ENCODE measurements around the gene IL17RA.
"Not testable (repeated sequence)": the region's sequence is repeated elsewhere in the genome, so short reads cannot be mapped to it uniquely, and the experiment has no call there.

IL17RA gene

DNA sequence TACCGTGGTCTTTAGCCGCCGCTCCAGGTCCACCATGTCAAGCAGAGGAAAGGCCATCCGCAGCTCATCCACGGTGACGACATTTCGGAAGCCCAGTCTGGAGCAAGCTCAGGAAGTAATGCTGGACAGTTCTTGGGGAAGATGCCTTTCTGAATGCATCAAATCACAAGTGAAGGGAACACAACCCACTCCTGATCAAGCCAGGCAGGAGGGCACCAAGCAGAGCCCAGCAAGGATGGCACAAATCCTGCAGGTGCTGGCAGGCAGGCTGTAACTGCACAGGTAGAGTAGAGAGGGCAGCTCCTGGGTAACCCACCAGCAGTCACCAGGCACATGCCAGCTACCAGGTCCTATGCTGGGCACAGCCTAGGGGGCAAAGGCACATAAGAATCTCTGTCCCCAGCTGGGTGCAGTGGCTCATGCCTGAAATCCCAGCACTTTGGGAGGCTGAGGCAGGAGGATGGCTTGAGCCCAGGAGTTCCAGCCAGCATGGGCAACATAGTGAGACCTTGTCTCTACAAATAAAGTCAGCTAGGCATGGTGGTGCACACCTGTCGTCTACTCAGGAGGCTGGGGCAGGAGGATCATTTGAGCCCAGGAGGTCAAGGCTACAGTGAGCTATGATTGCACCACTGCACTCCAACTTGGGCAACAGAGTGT, 60.4 kb downstream of the IL17RA start:
- no peak for TF ChIP-seq EZH2phosphoT487 (IDR thresholded peaks at IDR 0.05; ENCODE audit: borderline replicate concordance)
- TF ChIP-seq, protein P1, sequence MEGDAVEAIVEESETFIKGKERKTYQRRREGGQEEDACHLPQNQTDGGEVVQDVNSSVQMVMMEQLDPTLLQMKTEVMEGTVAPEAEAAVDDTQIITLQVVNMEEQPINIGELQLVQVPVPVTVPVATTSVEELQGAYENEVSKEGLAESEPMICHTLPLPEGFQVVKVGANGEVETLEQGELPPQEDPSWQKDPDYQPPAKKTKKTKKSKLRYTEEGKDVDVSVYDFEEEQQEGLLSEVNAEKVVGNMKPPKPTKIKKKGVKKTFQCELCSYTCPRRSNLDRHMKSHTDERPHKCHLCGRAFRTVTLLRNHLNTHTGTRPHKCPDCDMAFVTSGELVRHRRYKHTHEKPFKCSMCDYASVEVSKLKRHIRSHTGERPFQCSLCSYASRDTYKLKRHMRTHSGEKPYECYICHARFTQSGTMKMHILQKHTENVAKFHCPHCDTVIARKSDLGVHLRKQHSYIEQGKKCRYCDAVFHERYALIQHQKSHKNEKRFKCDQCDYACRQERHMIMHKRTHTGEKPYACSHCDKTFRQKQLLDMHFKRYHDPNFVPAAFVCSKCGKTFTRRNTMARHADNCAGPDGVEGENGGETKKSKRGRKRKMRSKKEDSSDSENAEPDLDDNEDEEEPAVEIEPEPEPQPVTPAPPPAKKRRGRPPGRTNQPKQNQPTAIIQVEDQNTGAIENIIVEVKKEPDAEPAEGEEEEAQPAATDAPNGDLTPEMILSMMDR (conservative IDR thresholded peaks at IDR 0.05; ENCODE audit: low read length), result no peak
- peaks cover 29% of the 10 kb centered on the region; the same call in 1 of the 2 replicates for H3K79me2 ChIP-seq (ENCODE audit: insufficient read depth, low read length)
- H3K9me3 ChIP-seq (ENCODE audit: insufficient read depth, low read depth, low read length), result no peaks in the 10 kb centered on the region
- H3K4me3 ChIP-seq (ENCODE audit: low read length, poor library complexity, severe bottlenecking), result no peak overlapping the region
- no peaks in the 10 kb centered on the region for H3K9me2 ChIP-seq (replicated peaks; ENCODE audit: low read depth, low read length)
- H3K4me2 ChIP-seq (ENCODE audit: low read depth, low read length, poor library complexity, severe bottlenecking), result no peak overlapping the region
- no peak overlapping the region for H2AFZ ChIP-seq (ENCODE audit: low read length)
- H3K9ac ChIP-seq (ENCODE audit: low read depth, low read length, poor library complexity, severe bottlenecking), result no peak overlapping the region
- H4K20me1 ChIP-seq (ENCODE audit: insufficient read depth, low read length, poor library complexity, severe bottlenecking), result peaks cover 8% of the 10 kb centered on the region
- H3K27me3 ChIP-seq (ENCODE audit: insufficient read depth, low read length, poor library complexity, severe bottlenecking), result no peaks in the 10 kb centered on the region
- H3F3A ChIP-seq (ENCODE audit: low read depth), result no peaks in the 10 kb centered on the region
- no peaks in the 10 kb centered on the region for H3K4me1 ChIP-seq (ENCODE audit: insufficient read depth, low read length, poor library complexity, severe bottlenecking)
- peaks cover 83% of the 10 kb centered on the region; the same call in 1 of the 2 replicates for H3K36me3 ChIP-seq (ENCODE audit: insufficient read depth, low read length)

DNA sequence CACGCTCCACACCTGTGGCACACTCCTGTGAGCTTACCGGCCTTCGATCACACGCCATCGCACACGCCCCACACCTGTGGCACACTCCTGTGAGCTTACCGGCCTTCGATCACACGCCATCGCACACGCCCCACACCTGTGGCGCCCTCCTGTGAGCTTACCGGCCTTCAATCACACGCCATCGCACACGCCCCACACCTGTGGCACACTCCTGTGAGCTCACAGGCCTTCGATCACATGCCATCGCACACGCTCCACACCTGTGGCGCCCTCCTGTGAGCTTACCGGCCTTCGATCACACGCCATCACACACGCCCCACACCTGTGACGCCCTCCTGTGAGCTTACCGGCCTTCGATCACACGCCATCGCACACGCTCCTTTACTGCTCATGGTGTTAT, 62.7 kb downstream of the IL17RA start:
- not testable (repeated sequence) for H2AFZ ChIP-seq (ENCODE audit: low read length); H3K9me3 ChIP-seq (ENCODE audit: insufficient read depth, low read depth, low read length); H3K27me3 ChIP-seq (ENCODE audit: insufficient read depth, low read length, poor library complexity, severe bottlenecking); H3K9me2 ChIP-seq (replicated peaks; ENCODE audit: low read depth, low read length); H3K9ac ChIP-seq (ENCODE audit: low read depth, low read length, poor library complexity, severe bottlenecking); H3K4me3 ChIP-seq (ENCODE audit: low read length, poor library complexity, severe bottlenecking); H3K4me2 ChIP-seq (ENCODE audit: low read depth, low read length, poor library complexity, severe bottlenecking); H3F3A ChIP-seq (ENCODE audit: low read depth)
- peaks cover 25% of the 10 kb centered on the region for H4K20me1 ChIP-seq (ENCODE audit: insufficient read depth, low read length, poor library complexity, severe bottlenecking)
- H3K79me2 ChIP-seq (ENCODE audit: insufficient read depth, low read length), result peaks cover 52% of the 10 kb centered on the region
- peaks cover 60% of the 10 kb centered on the region; the same call in 1 of the 2 replicates for H3K36me3 ChIP-seq (ENCODE audit: insufficient read depth, low read length)
- peaks cover 11% of the 10 kb centered on the region for H3K4me1 ChIP-seq (ENCODE audit: insufficient read depth, low read length, poor library complexity, severe bottlenecking)

DNA sequence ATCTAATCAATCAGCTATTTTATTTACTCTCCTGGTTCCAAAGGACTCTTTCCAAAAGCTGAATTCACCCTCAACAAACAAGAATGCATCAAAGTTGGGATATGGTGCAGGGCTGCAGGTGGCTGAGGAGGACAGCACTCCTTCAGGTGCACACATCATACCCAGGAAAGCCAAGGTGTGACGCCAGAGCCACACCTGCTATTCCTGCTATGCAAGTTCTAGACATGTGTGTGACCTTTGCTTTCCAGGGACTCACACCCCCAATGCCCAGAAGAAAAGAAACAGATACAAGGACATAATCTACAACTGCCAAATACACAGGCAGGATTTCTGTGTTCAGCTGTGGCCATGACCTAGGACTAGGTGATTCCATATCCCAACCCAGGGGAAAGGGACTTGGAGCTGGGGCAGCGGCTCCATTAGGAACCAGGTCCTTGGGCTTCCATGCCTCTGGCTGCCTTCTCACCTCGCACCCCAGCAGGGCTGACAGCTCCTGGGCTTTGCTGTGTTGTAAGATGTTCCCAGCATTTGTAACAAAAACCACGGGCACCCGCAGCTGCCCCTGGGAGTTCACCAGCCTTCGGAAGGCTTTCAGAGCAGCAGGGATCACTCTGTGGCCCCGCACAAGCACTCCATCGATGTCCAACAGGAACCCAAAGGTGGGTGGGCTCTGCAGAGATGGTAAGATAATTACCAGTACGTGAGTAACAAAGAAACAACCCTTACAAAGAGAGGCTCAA, 64.4 kb downstream of the IL17RA start:
- TF ChIP-seq, protein P1 (conservative IDR thresholded peaks at IDR 0.05; ENCODE audit: low read length), result no peak
- TF ChIP-seq EZH2phosphoT487 (IDR thresholded peaks at IDR 0.05; ENCODE audit: borderline replicate concordance), result no peak
- Histone ChIP-seq H3K4me2 (ENCODE audit: low read depth, low read length, poor library complexity, severe bottlenecking) (no peak overlapping the region), H3K9me2 (replicated peaks; ENCODE audit: low read depth, low read length) (no peaks in the 10 kb centered on the region), H3K79me2 (ENCODE audit: insufficient read depth, low read length) (peaks cover 70% of the 10 kb centered on the region), H3K9ac (ENCODE audit: low read depth, low read length, poor library complexity, severe bottlenecking) (no peak overlapping the region), H3K36me3 (ENCODE audit: insufficient read depth, low read length) (peaks cover 42% of the 10 kb centered on the region; the same call in 1 of the 2 replicates), H2AFZ (ENCODE audit: low read length) (no peak overlapping the region), H3K27me3 (ENCODE audit: insufficient read depth, low read length, poor library complexity, severe bottlenecking) (no peaks in the 10 kb centered on the region), H3F3A (ENCODE audit: low read depth) (no peaks in the 10 kb centered on the region), H4K20me1 (ENCODE audit: insufficient read depth, low read length, poor library complexity, severe bottlenecking) (peaks cover 38% of the 10 kb centered on the region), H3K4me1 (ENCODE audit: insufficient read depth, low read length, poor library complexity, severe bottlenecking) (peaks cover 24% of the 10 kb centered on the region), H3K4me3 (ENCODE audit: low read length, poor library complexity, severe bottlenecking) (no peak overlapping the region), H3K9me3 (ENCODE audit: insufficient read depth, low read depth, low read length) (no peaks in the 10 kb centered on the region)
